ENCODE data around the gene HAUS3.

HAUS3 gene

DNA sequence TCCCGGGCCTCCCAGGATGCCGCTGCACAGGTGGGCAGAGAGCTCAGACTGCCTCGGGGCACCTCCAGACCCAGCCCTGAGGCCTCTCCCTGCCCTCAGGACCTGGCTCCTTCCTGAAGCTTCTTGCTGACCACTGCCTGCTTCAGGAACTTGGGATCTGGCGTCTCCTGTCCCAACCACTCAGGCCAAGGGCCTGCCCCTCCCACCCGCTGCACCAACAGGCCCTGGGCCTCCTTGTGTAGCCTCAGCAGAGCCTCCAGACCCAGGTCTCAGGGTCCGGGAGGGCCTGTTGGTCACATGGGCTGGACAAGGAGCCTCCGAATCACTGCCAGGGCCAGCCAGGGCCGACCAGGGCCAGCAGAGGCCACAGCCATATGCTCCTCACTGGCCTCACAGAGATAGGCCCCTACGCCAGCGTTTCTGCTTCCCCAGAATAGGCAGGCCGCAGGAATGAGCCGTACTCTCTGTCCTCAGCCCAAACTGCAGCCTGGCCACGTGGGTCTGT lies 17.2 kb upstream of the HAUS3 start (continued):
- no peak for TF ChIP-seq ZNF701 (tag by site-specific recombination; IDR thresholded peaks at IDR 0.05)

DNA sequence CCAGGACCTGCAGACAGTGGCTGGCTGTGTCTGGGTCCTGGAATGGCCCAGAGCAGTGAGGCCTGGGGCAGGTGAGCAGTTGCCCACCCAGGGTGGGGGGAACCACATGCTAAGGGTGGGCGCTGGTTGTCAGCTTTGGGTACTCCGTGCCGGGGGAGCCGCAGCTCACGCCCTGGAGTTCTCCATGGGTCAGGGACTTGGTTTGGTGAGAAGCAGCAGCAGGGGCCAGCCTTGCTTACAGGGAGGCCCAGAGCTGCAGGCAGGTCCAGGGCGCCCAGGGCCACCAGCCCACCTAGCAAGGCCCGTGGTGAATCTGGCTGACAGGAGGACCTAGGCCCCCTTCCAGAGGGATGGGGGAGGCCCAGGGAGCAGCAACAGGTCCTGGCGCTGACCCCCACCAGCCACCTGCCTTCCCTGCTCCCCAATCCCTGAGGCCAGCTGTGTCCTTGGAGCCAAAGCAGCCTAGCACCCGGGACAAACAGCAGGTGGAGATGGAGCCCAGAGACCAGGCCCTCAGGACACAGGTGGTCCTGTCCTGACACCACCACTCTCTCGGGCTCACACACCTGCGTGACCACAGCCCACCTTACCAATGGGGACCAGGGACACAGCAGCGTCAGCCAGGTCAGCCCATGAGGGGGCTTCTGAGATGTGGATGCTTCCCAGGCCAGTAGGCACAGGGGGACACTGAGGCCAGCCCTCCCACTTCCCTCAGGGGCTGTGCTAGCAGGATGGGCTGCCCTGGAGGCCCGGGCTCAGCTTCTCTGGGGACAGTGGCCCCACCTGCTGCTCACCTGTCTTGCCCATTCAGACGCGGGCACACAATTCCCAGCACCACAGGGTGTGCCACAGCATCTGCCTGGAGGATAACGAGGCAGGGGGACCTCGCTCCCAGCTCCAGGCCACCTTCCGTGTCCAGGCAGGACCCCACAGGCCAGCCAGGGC lies 16.4 kb upstream of the HAUS3 start:
- H3K4me1 ChIP-seq (ENCODE audit: control insufficient read depth, insufficient read depth, low read length), result no peaks in the 10 kb centered on the region
- H3K27ac ChIP-seq (ENCODE audit: extremely low read depth, low read depth, low read length), result no peak overlapping the region
- no peaks in the 10 kb centered on the region for H3K9me3 ChIP-seq (ENCODE audit: control insufficient read depth, insufficient read depth, low read depth, low read length)
- ChIA-PET POLR2A (interaction anchor here (2.1 kb wide), 1 partner anchor 16 kb away, joined by 7 read pairs; the partner anchor contains the start of genes HAUS3 and POLN), CTCF (no interaction called here)
- TF ChIP-seq SCRT1 (tag by site-specific recombination; IDR thresholded peaks at IDR 0.05; ENCODE audit: borderline replicate concordance) (peak; percentile 37; the same call in 1 of the 2 replicates), ZNF529 (tag by site-specific recombination; IDR thresholded peaks at IDR 0.05; ENCODE audit: insufficient replicate concordance) (no peak), ZNF335 (tag by site-specific recombination; conservative IDR thresholded peaks at IDR 0.05) (no peak), SCRT2 (tag by site-specific recombination; IDR thresholded peaks at IDR 0.05) (peak; percentile 68)
- H3K36me3 ChIP-seq (ENCODE audit: control insufficient read depth in 2 of 2, insufficient read depth in 1 of 2, low read length in 2 of 2), result peaks cover 0 to 70% of the 10 kb centered on the region in 2 experiments; a peak in 1 of 3 replicates
- no peak overlapping the region for H3K4me3 ChIP-seq (ENCODE audit: low read depth, low read length)

DNA sequence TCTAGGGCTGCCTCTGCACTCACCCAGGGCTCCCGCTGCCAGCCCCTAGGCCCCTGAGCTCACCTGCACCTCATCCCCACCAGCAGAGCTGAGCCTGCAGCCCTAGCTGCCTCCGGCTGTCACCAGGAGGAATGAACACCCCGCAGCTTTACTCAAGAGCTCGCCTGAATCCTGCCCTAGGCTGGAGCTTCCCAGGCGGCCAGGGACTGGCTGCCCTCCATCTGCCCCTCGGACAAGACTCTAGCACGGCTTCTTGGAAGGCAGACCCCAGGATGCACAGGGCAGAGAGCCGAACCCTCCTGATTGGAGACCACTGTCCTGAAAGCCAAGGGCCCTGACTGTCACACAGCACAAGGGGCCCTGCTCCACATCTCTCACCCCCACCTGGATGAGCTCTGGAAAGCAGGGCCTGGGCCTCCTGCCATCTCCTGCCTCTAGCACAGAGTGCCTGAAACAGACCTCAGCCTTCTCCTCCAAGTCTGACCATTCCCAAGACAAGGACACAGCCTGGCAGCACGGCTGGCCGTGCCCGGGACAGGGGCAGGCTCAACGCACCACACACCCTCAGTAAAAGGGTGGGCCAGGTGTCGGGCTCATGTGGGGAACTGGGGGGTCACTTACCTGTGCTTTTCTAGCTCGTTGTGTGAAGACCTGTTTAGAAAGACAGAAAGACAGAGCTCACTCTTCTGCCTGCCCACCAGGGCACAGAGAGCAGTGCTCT lies 15.6 kb upstream of the HAUS3 start:
- POLR2A ChIA-PET, result interaction anchor here (2.1 kb wide), 1 partner anchor 16 kb away, joined by 7 read pairs; the partner anchor contains the start of genes HAUS3 and POLN
- Histone ChIP-seq H3K27ac (ENCODE audit: extremely low read depth, low read depth, low read length) (no peak overlapping the region), H3K4me1 (ENCODE audit: control insufficient read depth, insufficient read depth, low read length) (no peaks in the 10 kb centered on the region), H3K9me3 (ENCODE audit: control insufficient read depth, insufficient read depth, low read depth, low read length) (no peaks in the 10 kb centered on the region), H3K36me3 (ENCODE audit: control insufficient read depth in 2 of 2, insufficient read depth in 1 of 2, low read length in 2 of 2) (peaks cover 0 to 76% of the 10 kb centered on the region in 2 experiments; a peak in 1 of 3 replicates), H3K4me3 (ENCODE audit: low read depth, low read length) (no peak overlapping the region)
- no peak for TF ChIP-seq ZNF701 (tag by site-specific recombination; IDR thresholded peaks at IDR 0.05)
- no peak for TF ChIP-seq ZNF10 (tag by site-specific recombination; IDR thresholded peaks at IDR 0.05)
- TF ChIP-seq EGR2 (tag by site-specific recombination; IDR thresholded peaks at IDR 0.05; ENCODE audit: low read depth), result no peak
- no peak for TF ChIP-seq ZNF146 (tag by site-specific recombination; IDR thresholded peaks at IDR 0.05)
- TF ChIP-seq, protein P1, sequence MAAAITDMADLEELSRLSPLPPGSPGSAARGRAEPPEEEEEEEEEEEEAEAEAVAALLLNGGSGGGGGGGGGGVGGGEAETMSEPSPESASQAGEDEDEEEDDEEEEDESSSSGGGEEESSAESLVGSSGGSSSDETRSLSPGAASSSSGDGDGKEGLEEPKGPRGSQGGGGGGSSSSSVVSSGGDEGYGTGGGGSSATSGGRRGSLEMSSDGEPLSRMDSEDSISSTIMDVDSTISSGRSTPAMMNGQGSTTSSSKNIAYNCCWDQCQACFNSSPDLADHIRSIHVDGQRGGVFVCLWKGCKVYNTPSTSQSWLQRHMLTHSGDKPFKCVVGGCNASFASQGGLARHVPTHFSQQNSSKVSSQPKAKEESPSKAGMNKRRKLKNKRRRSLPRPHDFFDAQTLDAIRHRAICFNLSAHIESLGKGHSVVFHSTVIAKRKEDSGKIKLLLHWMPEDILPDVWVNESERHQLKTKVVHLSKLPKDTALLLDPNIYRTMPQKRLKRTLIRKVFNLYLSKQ (tag by site-specific recombination; IDR thresholded peaks at IDR 0.05; ENCODE audit: borderline replicate concordance), result no peak
- TF ChIP-seq ZNF530 (tag by site-specific recombination; IDR thresholded peaks at IDR 0.05; ENCODE audit: low read depth), result no peak
- TF ChIP-seq ZNF610 (tag by site-specific recombination; IDR thresholded peaks at IDR 0.05; ENCODE audit: borderline replicate concordance), result no peak
- no peak for TF ChIP-seq SALL2 (tag by site-specific recombination; IDR thresholded peaks at IDR 0.05; ENCODE audit: borderline replicate concordance)
- TF ChIP-seq, protein P2, sequence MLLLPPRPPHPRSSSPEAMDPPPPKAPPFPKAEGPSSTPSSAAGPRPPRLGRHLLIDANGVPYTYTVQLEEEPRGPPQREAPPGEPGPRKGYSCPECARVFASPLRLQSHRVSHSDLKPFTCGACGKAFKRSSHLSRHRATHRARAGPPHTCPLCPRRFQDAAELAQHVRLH (tag by site-specific recombination; IDR thresholded peaks at IDR 0.05), result no peak
- no peak for TF ChIP-seq ZNF433 (tag by site-specific recombination; IDR thresholded peaks at IDR 0.05; ENCODE audit: low read depth)
- no peak for TF ChIP-seq GLIS2 (tag by site-specific recombination; IDR thresholded peaks at IDR 0.05)
- TF ChIP-seq ZNF510 (tag by site-specific recombination; IDR thresholded peaks at IDR 0.05; ENCODE audit: insufficient replicate concordance), result no peak
- TF ChIP-seq ZNF837 (tag by site-specific recombination; IDR thresholded peaks at IDR 0.05), result no peak
- TF ChIP-seq ZNF169 (tag by site-specific recombination; IDR thresholded peaks at IDR 0.05), result no peak
- TF ChIP-seq, protein P3, sequence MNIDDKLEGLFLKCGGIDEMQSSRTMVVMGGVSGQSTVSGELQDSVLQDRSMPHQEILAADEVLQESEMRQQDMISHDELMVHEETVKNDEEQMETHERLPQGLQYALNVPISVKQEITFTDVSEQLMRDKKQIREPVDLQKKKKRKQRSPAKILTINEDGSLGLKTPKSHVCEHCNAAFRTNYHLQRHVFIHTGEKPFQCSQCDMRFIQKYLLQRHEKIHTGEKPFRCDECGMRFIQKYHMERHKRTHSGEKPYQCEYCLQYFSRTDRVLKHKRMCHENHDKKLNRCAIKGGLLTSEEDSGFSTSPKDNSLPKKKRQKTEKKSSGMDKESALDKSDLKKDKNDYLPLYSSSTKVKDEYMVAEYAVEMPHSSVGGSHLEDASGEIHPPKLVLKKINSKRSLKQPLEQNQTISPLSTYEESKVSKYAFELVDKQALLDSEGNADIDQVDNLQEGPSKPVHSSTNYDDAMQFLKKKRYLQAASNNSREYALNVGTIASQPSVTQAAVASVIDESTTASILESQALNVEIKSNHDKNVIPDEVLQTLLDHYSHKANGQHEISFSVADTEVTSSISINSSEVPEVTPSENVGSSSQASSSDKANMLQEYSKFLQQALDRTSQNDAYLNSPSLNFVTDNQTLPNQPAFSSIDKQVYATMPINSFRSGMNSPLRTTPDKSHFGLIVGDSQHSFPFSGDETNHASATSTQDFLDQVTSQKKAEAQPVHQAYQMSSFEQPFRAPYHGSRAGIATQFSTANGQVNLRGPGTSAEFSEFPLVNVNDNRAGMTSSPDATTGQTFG (tag by site-specific recombination; IDR thresholded peaks at IDR 0.05; ENCODE audit: borderline replicate concordance), result no peak
- no peak for TF ChIP-seq ZNF16 (tag by site-specific recombination; IDR thresholded peaks at IDR 0.05; ENCODE audit: low read depth)
- TF ChIP-seq REPIN1 (tag by site-specific recombination; IDR thresholded peaks at IDR 0.05; ENCODE audit: low read depth), result no peak
- TF ChIP-seq ZSCAN23 (tag by site-specific recombination; IDR thresholded peaks at IDR 0.05), result no peak
- CTCF ChIA-PET, result no interaction called here

Data from HEK293 (cell line).